ENCODE data around the gene NLK. TPM values are rescaled to one million over a fixed set of nuclear protein-coding genes. Genes with fewer than 3 reads are reported as not detected.

NLK gene
- total and polyA plus RNA-seq, 2 donors (not counting 3 experiments of a cell fraction or from before 2014, with no cell fraction given) = 23.8 to 34.2 TPM

GRCh38 chr17:28020515-28020914, 22.0 kb upstream of the NLK start:
- no peaks in the 10 kb centered on the region for H3K9me3 ChIP-seq (replicated peaks; ENCODE audit: control insufficient read depth, insufficient read depth, low read length)
- no peak overlapping the region for H3K9ac ChIP-seq (replicated peaks; ENCODE audit: extremely low read depth, insufficient read depth, low read length)
- no peaks in the 10 kb centered on the region for H3K36me3 ChIP-seq (ENCODE audit: control insufficient read depth in 2 of 2, extremely low read depth in 1 of 2, insufficient read depth in 2 of 2, low read length in 2 of 2)
- ChIA-PET CTCF (interaction anchor here (1.4 to 1.5 kb wide), 3 partner anchors 9 to 127 kb away, joined by 3 to 5 read pairs (median 3); partner anchors contain the start of gene LYRM9), POLR2A (no interaction called here)
- no peaks in the 10 kb centered on the region for H3K79me2 ChIP-seq (ENCODE audit: control insufficient read depth, insufficient read depth, low read length)
- H3K27me3 ChIP-seq (ENCODE audit: control insufficient read depth in 2 of 2, insufficient read depth in 2 of 2, low read length in 2 of 2) = peaks cover 2 to 9% of the 10 kb centered on the region in 2 experiments
- no peak overlapping the region for H3K4me2 ChIP-seq (ENCODE audit: insufficient read depth, low read length)
- dilution Hi-C loops (cut with MboI; ENCODE audit: extremely low pct_ligation_motif_present, low sequenced_read_pairs) (no loop called here), intact Hi-C loops (cut with micrococcal nuclease) (no loop called here)
- no peak for FAIRE-seq
- H3K27ac ChIP-seq (ENCODE audit: insufficient read depth, low read depth, low read length) = no peak overlapping the region
- TF ChIP-seq JUN (IDR thresholded peaks at IDR 0.05; ENCODE audit: borderline replicate concordance, insufficient read depth, insufficient read length, low read depth) (no peak), MAX (IDR thresholded peaks at IDR 0.05; ENCODE audit: insufficient read depth, insufficient read length) (no peak), CTCF (IDR thresholded peaks at IDR 0.05; ENCODE audit: extremely low read depth in 1 of 2, insufficient read depth in 1 of 2, low read depth in 1 of 2, low read length in 2 of 2) (no peak), POLR2A (IDR thresholded peaks at IDR 0.05; ENCODE audit: low read depth, low read length) (no peak), GATA2 (IDR thresholded peaks at IDR 0.05; ENCODE audit: insufficient read depth, insufficient read length, low read depth, low read length) (no peak), POLR2AphosphoS5 (IDR thresholded peaks at IDR 0.05; ENCODE audit: insufficient read depth, low read depth, low read length) (no peak), FOS (IDR thresholded peaks at IDR 0.05; ENCODE audit: borderline replicate concordance, insufficient read depth, low read length) (no peak), MYC (IDR thresholded peaks at IDR 0.05; ENCODE audit: low read depth, low read length) (no peak), EZH2 (IDR thresholded peaks at IDR 0.05; ENCODE audit: borderline replicate concordance, low read depth, low read length, severe bottlenecking) (no peak)
- no peaks in the 10 kb centered on the region for H3K4me1 ChIP-seq (ENCODE audit: control insufficient read depth, extremely low read depth, insufficient read depth, low read length)
- H4K20me1 ChIP-seq (replicated peaks; ENCODE audit: control insufficient read depth, extremely low read depth, insufficient read depth, low read length) = no peaks in the 10 kb centered on the region
- H2AFZ ChIP-seq (ENCODE audit: low read depth, low read length) = no peak overlapping the region
- BruUV-seq (replicated peaks) = no TSS peak
- no peak for DNase-seq (ENCODE audit: low read depth, low spot score)
- H3K9me1 ChIP-seq (replicated peaks; ENCODE audit: control insufficient read depth, extremely low read depth, insufficient read depth, low read length) = no peaks in the 10 kb centered on the region
- no peak overlapping the region for H3K4me3 ChIP-seq (replicated peaks in 1 of 3; ENCODE audit: insufficient read depth in 1 of 3, low read depth in 1 of 3, low read length in 3 of 3)

All from endothelial cell of umbilical vein (primary cell).